PC-3 (cell line): ENCODE data around the gene MYH11.

Source experiments
- EZH2 ChIP-seq: fragments of 300-600 bp; sonication (generic); IDR thresholded peaks from one replicate; pipeline ENCODE4 v1.6.1; 2017; ENCODE audit warnings: antibody characterized with exemption, mild to moderate bottlenecking, low read length; ENCODE audit not compliant: unreplicated experiment
- TF ChIP-seq, protein P1 (sequence below): fragments of 300-600 bp; sonication (generic); conservative IDR thresholded peaks from 2 replicates; pipeline ENCODE4 v1.5.1; 2017; ENCODE audit warnings: antibody characterized with exemption, low read depth, mild to moderate bottlenecking, low read length

DNA sequence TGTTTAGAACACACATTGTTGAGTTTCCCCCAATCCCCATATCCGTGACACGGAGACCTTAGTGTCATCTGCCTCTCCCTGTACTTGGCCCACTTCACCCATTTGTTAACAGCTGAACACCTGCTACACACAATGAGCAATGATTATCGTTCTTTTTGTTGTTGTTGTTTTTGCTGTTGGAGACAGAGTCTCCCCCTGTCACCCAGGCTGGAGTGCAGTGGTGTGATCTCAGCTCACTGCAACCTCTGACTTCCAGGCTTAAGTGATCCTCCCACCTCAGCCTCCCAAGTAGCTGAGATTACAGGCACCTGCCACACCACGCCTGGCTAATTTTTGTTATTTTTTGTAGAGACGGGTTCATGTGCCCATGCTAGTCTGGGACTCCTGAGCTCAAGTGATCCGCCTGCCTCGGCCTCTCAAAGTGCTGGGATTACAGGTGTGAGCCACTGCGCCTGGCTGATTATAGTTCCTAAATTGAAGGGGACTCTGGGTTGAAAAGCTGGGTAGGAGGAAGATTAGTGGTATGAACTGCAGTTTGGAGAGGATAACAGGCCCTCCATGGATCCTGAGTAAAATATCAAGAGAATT is 185.2 kb downstream of the MYH11 start:
- TF ChIP-seq, protein P1, sequence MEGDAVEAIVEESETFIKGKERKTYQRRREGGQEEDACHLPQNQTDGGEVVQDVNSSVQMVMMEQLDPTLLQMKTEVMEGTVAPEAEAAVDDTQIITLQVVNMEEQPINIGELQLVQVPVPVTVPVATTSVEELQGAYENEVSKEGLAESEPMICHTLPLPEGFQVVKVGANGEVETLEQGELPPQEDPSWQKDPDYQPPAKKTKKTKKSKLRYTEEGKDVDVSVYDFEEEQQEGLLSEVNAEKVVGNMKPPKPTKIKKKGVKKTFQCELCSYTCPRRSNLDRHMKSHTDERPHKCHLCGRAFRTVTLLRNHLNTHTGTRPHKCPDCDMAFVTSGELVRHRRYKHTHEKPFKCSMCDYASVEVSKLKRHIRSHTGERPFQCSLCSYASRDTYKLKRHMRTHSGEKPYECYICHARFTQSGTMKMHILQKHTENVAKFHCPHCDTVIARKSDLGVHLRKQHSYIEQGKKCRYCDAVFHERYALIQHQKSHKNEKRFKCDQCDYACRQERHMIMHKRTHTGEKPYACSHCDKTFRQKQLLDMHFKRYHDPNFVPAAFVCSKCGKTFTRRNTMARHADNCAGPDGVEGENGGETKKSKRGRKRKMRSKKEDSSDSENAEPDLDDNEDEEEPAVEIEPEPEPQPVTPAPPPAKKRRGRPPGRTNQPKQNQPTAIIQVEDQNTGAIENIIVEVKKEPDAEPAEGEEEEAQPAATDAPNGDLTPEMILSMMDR: no peak
- TF ChIP-seq EZH2: no peak
